NCI-H226 (cell line): ENCODE data around the gene HJURP.

ENCODE experiments used
- DNase-seq: peaks from one replicate; pipeline ENCODE4 v3.0.0-alpha.2; 2015

Gene HJURP

DNA sequence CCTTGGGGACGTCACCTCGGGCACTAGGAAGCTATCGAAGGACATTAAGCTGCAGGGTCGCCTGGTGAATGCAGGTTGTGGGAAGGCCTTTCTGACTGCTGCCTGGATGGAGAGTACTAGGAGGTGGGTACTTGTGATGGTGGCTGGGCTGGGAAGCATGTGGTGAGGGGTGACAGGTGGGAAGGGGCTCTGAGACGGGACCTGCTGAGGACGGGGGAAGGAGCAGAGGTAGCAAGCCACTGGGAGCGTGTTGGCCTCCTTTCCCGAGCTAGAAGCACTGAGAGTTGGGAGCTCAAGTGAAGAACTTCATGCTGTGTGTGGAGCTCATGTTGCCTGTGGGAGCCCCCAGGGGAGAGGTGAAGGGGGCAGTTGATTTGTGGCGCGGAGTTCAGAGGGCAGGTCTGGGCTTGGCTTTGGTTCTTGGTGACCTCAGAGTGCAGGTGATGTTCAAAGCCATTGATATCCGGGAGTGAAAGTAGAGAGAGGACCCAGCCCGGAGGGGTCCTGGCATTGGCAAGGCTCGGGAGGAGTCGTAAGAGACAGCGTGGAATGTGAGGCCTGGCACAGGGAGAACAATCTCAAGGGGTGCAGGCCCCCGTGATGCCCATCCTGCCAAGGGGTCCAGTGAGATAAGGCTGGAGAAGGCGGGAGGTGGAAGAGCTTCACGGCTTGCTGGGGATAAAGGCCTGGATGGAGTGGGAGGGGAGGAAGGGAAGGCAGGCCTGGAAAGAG is 63.0 kb downstream of the HJURP start:
- no peak for DNase-seq

DNA sequence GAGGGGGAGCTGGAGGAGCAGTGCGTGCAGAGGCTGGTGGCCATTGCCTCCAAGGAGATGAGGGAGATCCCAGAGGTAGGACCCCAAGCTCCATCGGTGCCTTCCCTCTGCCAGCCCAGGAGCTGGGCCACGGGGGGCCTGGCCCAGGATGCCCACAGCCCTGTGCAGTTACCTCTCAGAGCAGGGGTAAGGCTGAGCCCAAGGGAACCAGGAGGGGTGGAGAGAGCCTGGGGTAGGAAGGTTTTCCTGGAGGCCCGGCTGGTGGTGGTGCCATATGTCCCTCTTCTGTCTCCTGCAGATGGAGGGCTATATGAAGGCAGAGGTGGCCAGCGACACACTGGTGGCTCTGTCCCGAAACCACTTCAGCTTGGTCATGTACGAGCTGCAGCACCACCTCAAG is 64.8 kb downstream of the HJURP start:
- no peak for DNase-seq
